GM19025 (cell line): ENCODE data around the gene LHX4.

Experiments used
- ATAC-seq: cut with Tn5 transposase; IDR thresholded peaks from one replicate; pipeline ENCODE4 v1.9.1; 2021; ENCODE audit warnings: mild to moderate bottlenecking, low read depth, moderate library complexity; ENCODE audit not compliant: unreplicated experiment

Gene LHX4

GRCh38 chr1:180268556-180269075, 38.6 kb downstream of the LHX4 start:
- no peak for ATAC-seq

DNA sequence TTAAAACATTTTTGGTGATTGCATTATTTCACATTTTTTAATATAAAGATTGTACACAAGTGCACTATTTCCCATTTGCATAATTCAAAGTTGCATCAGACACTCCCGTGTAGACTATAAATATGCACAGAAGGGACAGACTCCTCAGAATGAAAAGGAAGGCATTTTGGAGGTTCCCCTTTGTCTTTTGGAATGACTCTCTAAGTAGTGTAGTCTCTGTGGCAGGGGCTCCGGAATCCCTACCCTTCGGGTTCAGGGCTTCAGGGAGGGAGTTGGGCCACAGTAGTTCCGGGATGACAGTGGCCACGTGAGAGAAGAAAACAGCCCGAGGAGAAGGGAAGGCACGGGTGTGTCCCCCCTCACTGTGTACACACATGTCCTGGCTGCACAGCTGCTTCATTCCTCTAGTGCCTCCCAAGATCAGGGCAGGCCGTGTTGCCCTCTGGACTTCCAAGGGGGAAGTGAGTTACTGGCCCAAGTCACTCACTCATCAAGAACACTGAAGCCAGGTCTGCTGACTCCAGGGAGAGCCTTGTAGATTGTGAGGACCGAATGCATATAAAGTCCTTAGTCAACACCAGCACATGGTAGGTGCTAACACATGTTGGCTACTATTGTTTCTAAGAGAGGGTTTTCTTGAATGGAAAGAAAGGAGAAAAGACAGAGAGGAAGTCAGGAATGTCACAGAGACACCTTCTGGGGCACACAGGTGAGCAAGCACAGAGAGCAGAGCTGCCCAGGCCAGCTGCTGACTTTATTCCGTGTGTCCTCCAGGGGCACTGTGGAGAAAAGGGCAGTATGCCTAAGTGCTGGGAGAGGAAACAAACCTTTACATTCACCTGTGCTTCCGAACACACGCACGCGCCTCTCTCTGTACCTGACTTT, 39.8 kb downstream of the LHX4 start:
- ATAC-seq = no peak

- no peak for ATAC-seq
These were observed 40.6 kb downstream of the LHX4 start for GRCh38 chr1:180270530-180271271.

DNA sequence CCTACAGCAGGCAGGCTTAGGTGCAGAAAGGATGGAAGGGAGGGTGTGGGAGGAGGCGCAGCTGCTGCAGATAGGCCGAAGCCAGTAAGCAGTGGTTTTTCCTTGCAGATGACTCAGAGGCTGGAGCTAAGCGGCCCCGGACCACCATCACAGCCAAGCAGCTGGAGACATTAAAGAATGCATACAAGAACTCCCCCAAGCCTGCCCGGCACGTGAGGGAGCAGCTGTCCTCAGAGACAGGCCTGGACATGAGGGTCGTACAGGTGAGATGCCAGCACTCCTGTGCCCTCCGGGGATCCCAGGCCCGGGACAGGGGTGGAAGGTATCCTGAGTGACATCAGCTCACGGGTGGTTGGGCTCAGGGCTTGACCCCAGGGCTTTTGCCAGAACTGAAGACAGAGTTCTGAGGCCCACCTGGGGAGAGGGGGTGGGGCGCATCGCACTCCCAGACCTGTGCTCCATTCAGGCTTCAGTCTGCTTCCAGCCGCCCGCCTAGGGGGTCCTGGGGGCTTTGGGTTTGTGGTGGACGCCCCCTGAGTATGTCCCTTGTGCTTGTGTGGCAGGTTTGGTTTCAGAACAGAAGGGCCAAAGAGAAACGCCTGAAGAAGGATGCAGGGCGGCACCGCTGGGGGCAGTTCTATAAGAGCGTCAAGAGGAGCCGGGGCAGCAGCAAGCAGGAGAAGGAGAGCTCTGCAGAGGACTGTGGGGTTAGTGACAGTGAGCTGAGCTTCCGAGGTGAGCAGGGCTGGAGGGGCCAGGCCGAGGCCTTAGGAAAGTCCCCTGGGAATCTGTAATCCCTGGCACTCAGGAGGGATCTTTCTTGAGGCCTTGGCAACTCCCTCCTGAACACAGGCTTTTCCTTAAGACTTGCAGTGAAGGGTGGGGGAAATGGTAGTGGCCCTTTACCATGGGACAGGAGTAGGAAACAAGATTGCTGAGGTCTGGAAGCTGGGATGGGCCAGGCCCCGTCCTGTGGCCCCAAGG, 41.5 kb downstream of the LHX4 start:
- no peak for ATAC-seq

DNA sequence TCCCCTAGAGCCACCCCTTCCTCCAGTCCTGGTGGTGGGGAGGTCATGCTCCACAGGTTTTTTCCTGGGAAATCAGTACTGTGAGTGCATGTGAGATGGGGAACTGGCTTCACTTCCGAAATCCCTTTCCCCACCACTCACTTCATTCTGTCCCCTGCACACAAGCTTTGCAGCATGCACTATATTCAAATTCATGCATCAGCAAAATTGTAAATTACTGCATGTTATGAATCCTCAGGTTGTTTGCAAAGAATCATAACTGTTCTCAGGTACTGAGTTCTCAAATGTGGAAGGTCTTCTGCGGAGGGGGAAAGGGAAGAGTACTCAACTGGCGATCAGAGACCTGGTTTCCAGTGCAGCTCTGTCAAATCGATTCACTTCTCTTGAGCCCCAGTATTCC, 42.3 kb downstream of the LHX4 start:
- ATAC-seq = no peak

- ATAC-seq = no peak
These were observed 43.0 kb downstream of the LHX4 start for GRCh38 chr1:180273066-180273465.

GRCh38 chr1:180274221-180274620, 44.2 kb downstream of the LHX4 start:
- no peak for ATAC-seq

GRCh38 chr1:180275726-180276125, 45.7 kb downstream of the LHX4 start:
- ATAC-seq = no peak

- ATAC-seq = no peak
These were observed 47.6 kb downstream of the LHX4 start for GRCh38 chr1:180277476-180278193.

DNA sequence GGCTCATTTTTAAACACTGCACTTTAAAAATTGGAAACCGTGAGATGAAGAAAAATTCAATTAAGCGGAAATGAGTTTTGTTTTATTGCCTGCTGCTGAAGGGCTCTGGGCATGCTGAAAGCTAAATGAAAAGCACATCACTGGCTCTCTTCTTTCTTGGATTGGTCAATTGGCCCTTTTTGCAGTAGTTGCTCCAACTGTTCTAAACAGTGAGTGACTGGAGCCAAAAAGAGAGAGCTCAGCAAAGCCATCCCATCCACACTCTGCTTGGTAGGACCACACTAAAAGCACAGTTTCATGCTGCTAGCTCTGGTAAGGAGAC, 48.1 kb downstream of the LHX4 start:
- no peak for ATAC-seq

GRCh38 chr1:180278596-180279395, 48.7 kb downstream of the LHX4 start:
- no peak for ATAC-seq

- no peak for ATAC-seq
These were observed 49.6 kb downstream of the LHX4 start for GRCh38 chr1:180279651-180280050.

DNA sequence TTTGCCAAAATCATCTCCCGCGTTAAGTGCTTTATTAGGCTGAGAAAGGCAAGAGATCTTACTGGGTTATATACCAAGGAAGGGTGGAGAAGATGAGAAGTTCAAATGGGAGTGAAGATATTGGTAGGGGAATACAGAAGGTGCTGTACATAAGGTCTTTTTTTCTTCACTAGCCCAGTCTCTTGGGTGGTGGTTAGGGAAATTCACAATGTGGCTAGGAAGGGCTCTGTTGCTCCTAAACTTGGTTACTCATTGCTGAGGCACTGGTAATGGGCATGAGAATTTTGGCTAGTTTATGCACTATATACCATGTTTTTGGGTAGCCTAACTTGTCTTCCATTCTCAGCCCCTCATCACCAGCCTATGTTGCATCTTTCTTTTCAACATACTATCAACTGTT, 50.6 kb downstream of the LHX4 start:
- peak; percentile 66 for ATAC-seq

- ATAC-seq = no peak
These were observed 51.4 kb downstream of the LHX4 start for GRCh38 chr1:180281490-180281889.

- ATAC-seq = no peak
These were observed 52.5 kb downstream of the LHX4 start for GRCh38 chr1:180282401-180283044.

GRCh38 chr1:180283098-180283497, 53.0 kb downstream of the LHX4 start:
- no peak for ATAC-seq

DNA sequence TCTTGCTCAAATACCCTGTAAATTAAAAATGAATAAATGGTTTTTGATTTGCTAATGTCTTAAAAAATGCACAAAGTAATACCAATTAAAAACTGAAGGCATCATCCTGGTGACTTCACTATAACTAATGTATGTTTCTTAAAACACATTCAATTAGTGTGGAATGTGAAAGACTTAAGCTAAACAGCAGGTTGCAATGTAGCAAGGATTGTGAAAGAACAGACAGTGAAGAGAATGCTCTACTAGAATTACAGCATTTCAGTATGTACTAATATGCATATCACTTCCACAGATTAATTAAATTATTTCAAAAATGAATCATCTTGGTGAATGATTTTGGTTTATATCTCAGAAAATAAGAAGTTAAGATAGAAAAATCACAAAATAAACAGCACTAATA, 56.4 kb downstream of the LHX4 start:
- no peak for ATAC-seq

DNA sequence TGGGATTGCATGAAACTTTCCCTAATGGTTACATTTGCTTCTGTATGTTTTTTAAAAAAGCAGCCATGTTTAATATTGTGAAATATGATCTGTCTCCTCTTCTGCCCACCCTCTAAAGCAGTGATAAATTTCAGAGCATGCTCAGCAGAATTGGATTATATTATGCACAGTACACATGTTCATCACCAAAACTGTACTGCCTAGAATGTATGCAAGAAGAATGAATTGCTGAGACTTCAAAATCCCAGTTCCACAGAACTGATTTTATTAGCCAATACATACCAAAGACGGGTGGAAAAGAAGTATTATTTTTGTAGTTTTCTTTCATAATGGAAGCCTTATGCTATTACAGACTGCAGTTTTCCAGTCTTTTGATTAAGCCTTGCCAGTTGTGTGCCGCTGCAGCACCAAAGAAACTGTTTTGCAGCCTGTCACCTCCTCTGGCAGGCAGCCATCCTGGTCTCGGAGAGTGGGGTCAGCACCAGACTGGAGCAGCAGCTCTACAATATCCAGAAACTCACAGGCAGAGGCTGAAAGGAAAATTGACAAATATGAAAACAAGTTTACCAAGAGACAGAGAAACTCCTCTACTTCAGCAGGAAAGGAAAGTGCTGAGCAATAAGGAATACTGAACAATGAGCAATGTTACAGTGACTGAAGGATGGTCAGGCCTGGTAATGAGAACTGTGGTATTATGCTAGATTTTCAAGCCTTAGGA, 58.1 kb downstream of the LHX4 start:
- ATAC-seq = no peak
